ENCODE data around the gene SLC39A10.
A peak's percentile ranks its signal among the peaks of the same experiment; 100 is the strongest.

SLC39A10 gene

GRCh38 chr2:195730912-195731311 lies 73.9 kb downstream of the SLC39A10 start:
- TF ChIP-seq ZFX (IDR thresholded peaks at IDR 0.05; ENCODE audit: borderline replicate concordance) (no peak), CTCF (IDR thresholded peaks at IDR 0.05) (no peak)
- no peak overlapping the region for H3K27ac ChIP-seq

- H3K27ac ChIP-seq = no peak overlapping the region
- TF ChIP-seq CTCF (IDR thresholded peaks at IDR 0.05) (no peak), ZFX (IDR thresholded peaks at IDR 0.05; ENCODE audit: borderline replicate concordance) (no peak)
Observed at GRCh38 chr2:195732574-195732973, 75.5 kb downstream of the SLC39A10 start.

GRCh38 chr2:195733831-195734230 lies 76.8 kb downstream of the SLC39A10 start:
- TF ChIP-seq CTCF (IDR thresholded peaks at IDR 0.05) (no peak), ZFX (IDR thresholded peaks at IDR 0.05; ENCODE audit: borderline replicate concordance) (no peak)
- H3K27ac ChIP-seq = no peak overlapping the region

- TF ChIP-seq ZFX (IDR thresholded peaks at IDR 0.05; ENCODE audit: borderline replicate concordance) (no peak), CTCF (IDR thresholded peaks at IDR 0.05) (no peak)
- no peak overlapping the region for H3K27ac ChIP-seq
Observed at GRCh38 chr2:195734395-195734794, 77.4 kb downstream of the SLC39A10 start.

- TF ChIP-seq CTCF (IDR thresholded peaks at IDR 0.05) (no peak), ZFX (IDR thresholded peaks at IDR 0.05; ENCODE audit: borderline replicate concordance) (no peak)
- no peak overlapping the region for H3K27ac ChIP-seq
Observed at GRCh38 chr2:195734931-195735330, 77.9 kb downstream of the SLC39A10 start.

GRCh38 chr2:195735347-195735746 lies 78.3 kb downstream of the SLC39A10 start:
- TF ChIP-seq CTCF (IDR thresholded peaks at IDR 0.05) (no peak), ZFX (IDR thresholded peaks at IDR 0.05; ENCODE audit: borderline replicate concordance) (no peak)
- H3K27ac ChIP-seq = no peak overlapping the region

- 0 out of 2 replicates have a peak overlapping the region, but pooled peaks have one; percentile 11 for H3K27ac ChIP-seq
Observed at GRCh38 chr2:195737511-195738325, 80.7 kb downstream of the SLC39A10 start.

More at GRCh38 chr2:195737511-195738325, 80.7 kb downstream of the SLC39A10 start:
- TF ChIP-seq CTCF (IDR thresholded peaks at IDR 0.05) (no peak), ZFX (IDR thresholded peaks at IDR 0.05; ENCODE audit: borderline replicate concordance) (no peak)
